Neutrophil (primary cell): ENCODE data around the gene SDC1.

Experiments used
- H3K27ac ChIP-seq: fragments of 200-600 bp; sonication (generic); 2 replicates; pipeline ENCODE4 v1.5.1; 2016; ENCODE audit warnings: mild to moderate bottlenecking, moderate library complexity
- H3K27me3 ChIP-seq: fragments of 200-600 bp; sonication (generic); 2 replicates; pipeline ENCODE4 v1.6.0; 2016; ENCODE audit warnings: mild to moderate bottlenecking
- H3K36me3 ChIP-seq: fragments of 200-600 bp; sonication (generic); 2 replicates; pipeline ENCODE4 v1.5.1; 2017
- H3K4me1 ChIP-seq, 2 experiments: fragments of 200-600 bp in 1 of 2; sonication (generic) in 1 of 2; 1 replicate in 1 of 2; 2 replicates in 1 of 2; pipeline versions ENCODE4 v1.5.1 to v1.6.1; 2013 to 2016; ENCODE audit warnings: low read depth in 1 of 2, low read length in 1 of 2, mild to moderate bottlenecking in 1 of 2, moderate library complexity in 1 of 2; ENCODE audit not compliant: control insufficient read depth in 1 of 2, insufficient read depth in 1 of 2
- H3K4me3 ChIP-seq, 2 experiments: fragments of 200-600 bp in 1 of 2; sonication (generic) in 1 of 2; 1 replicate in 1 of 2; 2 replicates in 1 of 2; pipeline ENCODE4 v1.5.1; 2013 to 2016; ENCODE audit warnings: low read depth in 1 of 2, low read length in 1 of 2, mild to moderate bottlenecking in 1 of 2, moderate library complexity in 1 of 2
- H3K9me3 ChIP-seq: fragments of 200-600 bp; sonication (generic); 2 replicates; pipeline ENCODE4 v1.5.1; 2016
- CTCF ChIP-seq: fragments of 200-600 bp; sonication (generic); IDR thresholded peaks from 2 replicates; pipeline ENCODE4 v1.5.1; 2016; ENCODE audit warnings: antibody characterized with exemption

Gene SDC1

GRCh38 chr2:20205069-20205468, 19.9 kb downstream of the SDC1 start:
- H3K36me3 ChIP-seq: no peaks in the 10 kb centered on the region
- H3K4me1 ChIP-seq: no peaks in the 10 kb centered on the region
- TF ChIP-seq CTCF: no peak
- no peaks in the 10 kb centered on the region for H3K9me3 ChIP-seq
- H3K4me3 ChIP-seq: no peak overlapping the region
- H3K27me3 ChIP-seq: no peaks in the 10 kb centered on the region
- no peak overlapping the region for H3K27ac ChIP-seq

GRCh38 chr2:20203521-20204225, 21.3 kb downstream of the SDC1 start:
- no peaks in the 10 kb centered on the region for H3K4me1 ChIP-seq
- H3K9me3 ChIP-seq: no peaks in the 10 kb centered on the region
- no peak overlapping the region for H3K27ac ChIP-seq
- H3K27me3 ChIP-seq: no peaks in the 10 kb centered on the region
- H3K4me3 ChIP-seq: no peak overlapping the region
- TF ChIP-seq CTCF: no peak
- no peaks in the 10 kb centered on the region for H3K36me3 ChIP-seq

GRCh38 chr2:20203072-20203471, 21.9 kb downstream of the SDC1 start:
- H3K9me3 ChIP-seq: no peaks in the 10 kb centered on the region
- no peaks in the 10 kb centered on the region for H3K4me1 ChIP-seq
- TF ChIP-seq CTCF: no peak
- no peaks in the 10 kb centered on the region for H3K36me3 ChIP-seq
- no peak overlapping the region for H3K27ac ChIP-seq
- H3K27me3 ChIP-seq: no peaks in the 10 kb centered on the region
- H3K4me3 ChIP-seq: no peak overlapping the region

GRCh38 chr2:20201671-20202070, 23.3 kb downstream of the SDC1 start:
- Histone ChIP-seq H3K36me3 (no peaks in the 10 kb centered on the region), H3K4me1 (no peaks in the 10 kb centered on the region), H3K27ac (no peak overlapping the region), H3K9me3 (no peaks in the 10 kb centered on the region), H3K27me3 (no peaks in the 10 kb centered on the region), H3K4me3 (no peak overlapping the region)
- no peak for TF ChIP-seq CTCF

- H3K27me3 ChIP-seq: no peaks in the 10 kb centered on the region
- H3K36me3 ChIP-seq: no peaks in the 10 kb centered on the region
- H3K4me1 ChIP-seq: no peaks in the 10 kb centered on the region
- no peak for TF ChIP-seq CTCF
- H3K9me3 ChIP-seq: no peaks in the 10 kb centered on the region
- no peak overlapping the region for H3K4me3 ChIP-seq
- H3K27ac ChIP-seq: no peak overlapping the region
These were observed 24.0 kb downstream of the SDC1 start for GRCh38 chr2:20200697-20201555.
